GM21390 (cell line): ENCODE results near the gene RELL1.
A peak's percentile ranks its signal among the peaks of the same experiment; 100 is the strongest.

Experiments used
- ATAC-seq: cut with Tn5 transposase; IDR thresholded peaks from one replicate; pipeline ENCODE4 v1.9.1; 2021; ENCODE audit not compliant: unreplicated experiment

The RELL1 gene

DNA sequence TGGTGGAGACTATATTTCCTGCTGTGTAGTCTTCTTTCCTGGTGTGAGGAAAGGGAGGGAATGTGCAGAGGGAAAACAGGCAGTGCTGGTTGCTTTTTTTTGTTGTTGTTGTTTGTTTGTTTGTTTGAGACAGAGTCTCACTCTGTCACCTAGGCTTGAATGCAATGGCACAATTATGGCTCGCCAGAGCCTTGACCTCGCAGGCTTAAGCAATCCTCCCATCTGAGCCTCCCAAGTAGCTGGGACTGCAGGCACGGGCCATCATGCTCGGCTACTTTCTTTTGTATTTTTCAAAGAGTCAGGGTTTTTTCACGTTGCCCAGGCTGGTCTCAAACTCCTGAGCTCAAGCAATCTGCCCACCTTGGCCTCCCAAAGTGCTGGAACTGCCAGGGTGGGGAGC is 82.5 kb downstream of the RELL1 start:
- no peak for ATAC-seq

DNA sequence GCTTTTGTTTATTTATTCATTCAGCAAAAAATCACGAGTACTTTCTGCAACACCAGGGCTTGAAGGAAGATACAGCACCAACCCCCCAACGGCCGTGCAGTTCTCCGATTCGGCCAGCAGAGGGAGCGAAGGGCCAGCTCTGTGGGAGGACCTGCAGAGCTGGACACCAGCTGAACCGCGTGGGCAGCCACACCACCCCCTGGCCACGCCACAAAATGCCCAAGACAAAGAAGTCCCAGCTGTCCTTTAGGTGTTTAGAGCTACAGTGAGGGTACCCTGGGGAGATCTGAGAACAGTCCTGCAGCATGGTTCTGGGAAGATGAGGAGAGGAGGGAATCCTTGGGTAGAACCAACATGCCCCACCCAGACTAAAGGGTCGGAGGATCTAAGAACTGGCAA is 83.1 kb downstream of the RELL1 start:
- ATAC-seq = peak; percentile 67

DNA sequence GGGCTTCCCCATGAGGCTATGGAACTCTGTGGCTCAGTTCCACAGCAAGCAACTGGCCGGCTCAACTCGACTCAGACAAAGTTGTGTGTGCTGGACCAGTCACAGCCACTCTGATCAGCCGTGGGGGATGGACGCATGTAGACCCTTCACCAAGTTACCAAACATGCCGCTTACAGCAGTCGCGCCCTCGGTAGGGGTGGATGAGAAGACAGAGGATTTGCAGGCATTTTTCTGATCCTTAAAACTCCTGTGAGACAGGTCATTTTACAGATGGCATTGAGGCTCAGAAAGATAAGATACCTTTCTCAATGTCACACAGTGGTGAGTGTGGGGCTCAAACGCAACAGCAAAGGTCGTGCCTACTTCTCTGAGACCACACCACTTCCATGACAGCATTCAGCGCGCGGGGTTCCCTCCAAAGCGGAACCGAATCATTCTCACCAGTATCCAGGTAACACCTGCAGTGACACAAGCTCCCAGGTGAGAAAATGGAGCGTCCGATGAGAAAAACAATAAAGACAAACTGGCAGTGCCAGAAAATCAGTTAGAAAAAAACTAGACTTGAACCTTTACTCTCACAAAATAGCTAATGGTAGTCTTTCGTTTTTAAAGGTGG is 83.6 kb downstream of the RELL1 start:
- no peak for ATAC-seq

DNA sequence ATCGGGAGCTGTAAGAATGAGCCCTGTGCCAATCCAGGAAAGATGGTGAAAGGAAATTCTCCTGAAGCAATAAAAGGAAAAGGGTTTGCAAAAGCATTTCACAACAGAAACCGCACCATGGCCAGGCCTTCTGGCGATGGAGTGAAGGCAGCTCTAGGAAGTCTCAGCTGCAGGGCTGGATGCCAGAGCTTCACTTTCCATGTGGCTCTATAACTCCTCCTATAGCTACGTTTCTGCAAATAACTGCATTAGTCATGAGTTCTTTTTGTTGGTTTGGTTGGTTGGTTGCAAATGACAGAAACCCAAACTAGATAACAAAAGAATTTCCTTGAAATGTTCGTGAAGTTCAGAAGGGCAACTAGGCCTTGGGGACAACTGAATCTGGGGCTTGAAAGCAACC is 84.6 kb downstream of the RELL1 start:
- ATAC-seq = no peak

DNA sequence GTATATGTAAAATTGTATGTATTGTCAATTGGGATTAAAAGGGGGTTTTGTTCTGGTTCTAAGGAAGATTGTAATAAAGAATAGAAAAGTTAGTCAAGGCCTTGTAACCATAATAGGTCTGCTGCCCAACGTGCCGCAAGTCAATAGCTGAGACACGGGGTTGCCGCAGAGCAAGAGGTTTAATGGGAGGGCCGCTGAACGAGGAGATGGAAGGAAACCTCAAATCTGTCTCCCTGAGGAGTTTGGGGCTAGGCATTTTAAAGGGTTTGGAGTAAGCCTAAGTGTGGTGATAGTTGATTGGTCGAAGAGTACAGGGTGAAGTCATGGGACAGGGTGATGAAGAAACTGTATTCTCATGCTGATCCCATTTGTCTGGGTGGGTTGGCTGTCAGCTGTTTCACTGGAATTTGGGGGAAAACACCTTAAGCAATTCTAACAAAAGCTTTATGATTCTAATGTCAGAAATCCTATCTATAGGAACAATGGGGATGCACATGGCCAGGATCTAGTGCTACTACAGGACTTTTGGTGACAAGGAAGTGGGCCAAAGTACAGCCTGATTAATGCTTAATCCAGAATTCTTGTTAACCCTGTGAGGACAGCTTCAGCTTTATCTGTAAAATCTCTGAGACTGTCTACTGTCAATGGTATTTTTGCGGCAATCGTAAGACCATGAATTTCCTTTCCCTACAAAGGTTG is 86.9 kb downstream of the RELL1 start:
- no peak for ATAC-seq

DNA sequence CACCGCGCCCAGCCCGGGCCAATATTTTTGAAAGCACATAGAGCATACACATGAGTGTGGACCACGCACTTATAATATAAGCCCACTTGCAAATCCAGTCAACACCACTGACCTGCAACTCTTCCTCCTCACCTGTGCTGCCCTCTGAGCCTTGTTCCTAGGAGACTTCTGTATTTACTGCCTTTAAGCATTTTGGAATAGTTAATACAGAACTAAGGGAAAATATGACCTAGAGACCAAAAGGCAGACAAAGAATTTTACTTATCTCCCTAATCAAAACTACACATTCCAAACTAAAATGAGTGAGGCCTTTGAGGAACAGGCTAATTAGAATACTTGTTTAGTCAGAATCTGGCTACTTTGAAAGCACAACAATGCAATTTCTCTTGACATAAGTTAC is 89.1 kb downstream of the RELL1 start:
- no peak for ATAC-seq

DNA sequence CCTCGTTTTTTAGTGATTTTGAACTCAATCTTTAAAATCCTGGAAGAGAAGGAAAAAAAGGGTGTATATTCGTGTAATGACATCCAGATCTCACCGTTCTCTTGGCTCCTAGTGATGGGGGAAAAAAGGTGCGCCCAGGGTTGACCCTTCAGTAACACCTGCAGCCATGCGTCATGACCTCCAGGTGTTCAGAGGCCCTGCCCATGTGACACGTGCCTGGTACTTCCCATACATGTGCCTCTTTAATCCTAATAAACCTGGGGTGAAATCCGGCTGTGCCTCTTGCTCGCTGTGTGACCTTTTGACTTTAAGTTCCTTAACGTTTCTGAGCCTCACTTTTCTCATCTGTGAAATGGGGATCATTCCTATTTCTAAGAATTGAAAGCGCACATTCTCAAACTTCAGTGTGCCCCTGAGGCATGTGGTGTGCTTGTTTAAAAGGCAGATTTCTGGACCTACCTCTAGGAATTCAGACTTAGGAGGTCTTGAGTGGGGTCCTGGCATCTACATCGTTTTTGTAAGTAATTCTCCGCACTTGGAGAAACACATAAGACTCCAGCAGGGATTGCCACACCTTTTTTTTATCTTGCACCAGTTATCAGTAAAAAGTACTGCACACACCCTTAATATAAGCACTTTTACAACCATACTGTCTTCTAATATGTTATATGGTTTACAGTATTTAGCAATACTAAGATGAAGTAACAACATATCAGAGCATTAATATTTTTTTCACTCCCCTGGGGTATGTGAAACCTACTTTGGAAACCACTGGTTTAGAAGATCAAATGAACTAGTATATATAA is 90.1 kb downstream of the RELL1 start:
- ATAC-seq = no peak

DNA sequence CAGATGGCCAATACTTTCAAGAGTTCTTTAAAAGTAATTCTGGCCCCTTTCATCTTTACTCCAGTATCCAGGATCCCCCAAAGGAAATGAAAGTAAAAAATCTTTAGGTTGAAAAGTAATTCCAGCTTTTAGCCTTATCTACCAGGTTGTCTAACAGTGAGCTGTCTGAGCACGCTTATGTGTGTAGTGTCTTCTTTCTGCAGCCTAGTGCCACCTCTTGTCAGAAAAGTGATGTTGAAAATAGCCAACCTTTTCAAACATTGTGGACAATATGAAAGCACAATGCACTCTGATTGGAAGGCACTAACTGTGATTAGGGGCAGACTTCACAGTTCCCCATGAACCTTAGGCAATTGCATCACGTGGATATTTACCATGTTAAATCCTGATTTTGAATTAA is 92.1 kb downstream of the RELL1 start:
- ATAC-seq = no peak

DNA sequence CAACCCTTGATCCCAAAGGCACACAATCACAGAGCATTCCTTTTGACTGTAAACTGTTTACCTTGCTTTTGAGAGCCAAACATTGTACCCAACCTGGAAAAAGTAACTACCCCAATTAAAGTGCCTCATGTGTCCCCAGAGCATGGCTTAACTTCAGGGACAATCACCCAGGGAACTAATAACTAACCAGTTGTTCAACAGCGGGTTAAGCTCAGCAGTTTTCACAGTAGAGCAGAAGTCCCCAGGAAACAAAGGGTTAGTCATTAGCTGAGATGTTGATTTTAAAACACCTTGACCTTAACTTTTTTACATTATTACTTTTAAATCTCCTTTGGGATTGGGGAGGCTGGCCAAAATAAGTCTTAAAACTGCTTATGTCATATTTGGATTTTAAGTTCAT is 94.8 kb downstream of the RELL1 start:
- no peak for ATAC-seq

DNA sequence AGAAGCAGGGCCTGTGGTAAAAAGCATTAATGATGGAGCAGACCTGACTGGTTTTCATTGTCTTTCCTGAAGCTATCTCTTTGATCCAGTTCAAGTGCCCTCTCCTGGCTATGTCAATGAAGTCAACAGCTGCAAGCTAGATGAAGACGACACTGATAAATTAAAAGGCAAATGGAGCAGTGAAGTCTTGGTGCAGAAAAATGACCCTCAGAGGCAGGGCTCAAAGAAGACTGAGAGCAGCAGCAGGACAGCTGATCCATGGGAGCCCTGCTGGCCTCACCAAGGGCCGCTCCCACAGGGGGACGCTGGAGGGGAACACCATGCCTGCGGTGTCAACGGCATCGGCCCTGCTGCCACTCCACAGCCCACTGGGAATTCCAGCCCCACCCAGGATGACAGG is 96.2 kb downstream of the RELL1 start:
- no peak for ATAC-seq

DNA sequence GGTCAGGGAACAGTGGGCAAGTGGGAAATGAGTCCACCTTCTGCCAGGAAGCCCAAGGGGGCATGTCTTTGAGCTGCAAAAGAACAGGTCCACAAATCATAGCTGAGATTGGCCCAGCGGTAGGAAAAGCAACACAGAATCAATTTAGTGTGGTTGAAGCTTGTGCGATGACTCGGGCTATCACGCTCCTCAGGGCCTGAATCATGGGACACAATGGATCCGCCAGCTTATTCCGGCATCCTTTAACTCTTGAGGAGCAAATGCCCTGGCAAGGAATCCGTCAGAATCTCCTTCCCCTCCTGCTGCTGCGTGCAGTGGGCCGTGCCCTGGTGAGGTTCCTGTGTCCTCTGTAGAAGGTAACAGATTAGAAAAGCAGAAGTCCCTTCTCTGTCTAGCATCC is 98.0 kb downstream of the RELL1 start:
- ATAC-seq = no peak

DNA sequence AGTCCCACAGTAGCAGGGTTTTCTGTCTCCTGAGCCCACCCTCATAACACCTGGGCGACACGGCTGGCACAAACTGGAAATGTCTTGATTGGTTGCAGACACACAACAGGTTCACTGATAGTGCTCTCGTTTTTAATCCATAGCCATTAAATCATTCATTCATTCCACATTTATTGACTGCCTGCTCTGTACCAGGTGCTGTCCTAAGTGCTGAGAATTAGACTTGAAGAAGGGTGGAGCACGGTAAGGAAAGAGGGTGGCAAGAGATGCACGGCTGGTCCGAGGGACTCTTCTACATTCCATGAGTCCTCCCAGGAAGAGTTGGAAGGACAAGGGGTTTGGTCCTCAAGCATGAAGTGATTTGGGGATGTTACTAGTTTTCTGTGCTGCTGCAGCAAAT is 100.0 kb downstream of the RELL1 start:
- no peak for ATAC-seq

DNA sequence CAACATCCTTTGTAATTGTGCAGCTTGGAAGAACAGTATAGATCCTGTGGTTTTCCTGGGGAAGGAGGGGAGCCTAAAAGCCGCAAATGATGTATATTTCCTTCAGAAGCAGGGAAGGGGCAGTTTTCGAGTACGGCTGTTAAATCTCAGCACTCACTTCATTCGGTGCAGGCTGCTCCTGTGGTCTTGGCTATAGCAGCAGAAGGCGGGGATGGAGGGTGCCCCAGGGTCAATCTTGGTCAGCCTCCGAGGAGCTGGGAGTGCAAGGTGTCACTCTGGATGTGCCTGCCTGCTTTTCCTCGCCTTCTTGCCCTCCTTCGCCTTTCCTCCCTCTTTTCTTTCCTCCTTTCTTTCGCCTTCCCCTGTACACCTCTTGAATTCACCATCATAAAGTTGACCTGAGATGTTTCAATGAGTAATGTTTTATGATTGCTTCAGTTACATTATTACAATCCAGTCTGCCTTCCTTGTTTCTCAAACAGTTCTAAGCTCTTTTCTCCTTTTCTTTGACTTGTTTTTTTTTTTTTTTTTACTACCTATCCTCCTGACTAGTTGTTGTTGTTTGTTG is 101.6 kb downstream of the RELL1 start:
- ATAC-seq = no peak

DNA sequence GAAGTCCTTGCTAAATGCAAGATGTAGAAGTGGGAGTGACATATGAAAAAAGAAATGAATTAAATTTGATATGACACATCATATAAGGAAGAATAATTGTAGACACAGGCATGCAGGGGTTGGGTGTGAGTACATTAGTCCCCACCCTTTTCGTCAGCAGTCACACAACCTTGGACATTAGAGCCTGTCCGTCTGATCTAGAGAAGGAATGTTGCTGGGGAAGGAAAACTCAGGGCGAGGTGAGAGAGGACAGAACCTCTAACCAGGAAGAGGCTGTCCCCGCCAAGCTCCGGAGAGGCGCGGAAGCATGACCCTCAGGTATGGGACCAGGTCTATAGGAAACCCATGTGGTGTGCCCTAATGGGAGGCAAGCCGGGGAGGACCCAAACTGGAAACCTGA is 102.1 kb downstream of the RELL1 start:
- ATAC-seq = no peak

DNA sequence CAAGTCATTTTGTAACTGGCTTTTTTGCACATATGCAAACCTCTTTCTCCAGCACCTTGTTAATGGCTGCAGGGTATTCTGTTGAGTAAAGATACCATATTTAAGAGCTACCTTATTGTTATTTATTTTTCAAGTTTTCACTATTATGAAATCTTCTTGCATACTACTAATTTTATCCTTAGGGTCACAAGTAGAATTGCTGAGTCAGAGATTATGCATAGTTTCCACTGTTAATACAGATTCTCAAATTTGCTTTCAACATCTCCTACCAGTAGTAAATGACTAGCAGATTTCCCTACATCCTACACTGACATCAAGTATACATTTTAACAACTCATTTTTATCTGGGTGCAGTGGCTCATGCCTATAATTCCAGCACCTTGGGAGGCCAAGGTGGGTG is 112.6 kb downstream of the RELL1 start:
- no peak for ATAC-seq

DNA sequence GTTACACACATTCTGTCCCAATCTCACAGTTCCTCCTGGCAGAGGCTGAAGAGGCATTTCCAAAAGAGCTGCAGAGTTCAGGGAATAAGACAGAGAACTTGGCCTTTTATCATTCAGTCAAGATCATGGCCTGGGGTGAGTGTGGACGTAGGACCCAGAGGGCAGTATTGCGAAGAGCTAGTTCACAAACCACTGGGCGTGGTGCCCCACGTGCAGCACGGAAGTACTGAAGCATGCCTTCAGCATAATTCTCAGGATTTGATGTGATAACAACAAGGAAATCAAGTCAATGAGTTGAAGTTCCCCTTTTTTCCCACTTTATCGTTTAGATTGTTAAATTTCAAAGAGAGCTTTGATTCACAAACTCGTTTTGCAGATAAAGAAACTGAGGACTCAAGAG is 117.7 kb downstream of the RELL1 start:
- no peak for ATAC-seq

DNA sequence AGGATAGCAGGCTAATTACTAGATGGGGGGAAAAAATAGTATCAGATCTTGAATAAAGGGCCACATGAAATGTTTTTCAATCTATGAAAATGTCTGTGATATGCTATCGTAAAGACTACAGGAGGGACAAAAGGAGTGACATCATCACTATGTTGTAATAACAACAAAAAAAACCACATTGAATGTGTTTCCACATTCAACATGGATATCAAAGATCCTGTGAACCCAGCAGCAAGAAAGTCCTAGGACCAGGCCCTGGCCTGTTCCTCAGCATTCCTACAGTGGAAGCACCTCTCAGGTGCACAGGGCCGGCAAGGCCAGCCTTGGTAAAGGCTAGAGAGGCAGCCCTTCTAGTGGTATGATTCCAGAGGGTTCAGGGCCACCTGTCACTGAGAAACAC is 118.3 kb downstream of the RELL1 start:
- ATAC-seq = no peak

DNA sequence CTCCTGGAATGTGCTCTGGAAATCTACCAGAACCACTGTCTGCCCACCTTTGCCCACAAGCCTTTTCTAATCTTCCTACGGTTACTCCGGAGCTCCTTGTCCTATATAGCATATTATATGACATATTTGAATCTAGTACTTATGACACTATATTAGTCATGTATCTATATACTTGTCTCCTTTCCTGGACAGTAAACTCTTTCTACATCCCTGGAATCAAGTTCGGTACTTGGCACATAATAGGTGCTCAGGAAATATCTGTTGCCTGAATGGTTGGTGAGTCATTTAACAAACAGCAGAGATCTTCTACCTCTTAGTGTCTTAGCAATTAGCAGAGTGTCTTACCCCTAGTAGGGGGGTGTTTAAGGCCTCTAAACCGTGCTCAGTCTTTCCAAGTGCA is 123.6 kb downstream of the RELL1 start:
- no peak for ATAC-seq

DNA sequence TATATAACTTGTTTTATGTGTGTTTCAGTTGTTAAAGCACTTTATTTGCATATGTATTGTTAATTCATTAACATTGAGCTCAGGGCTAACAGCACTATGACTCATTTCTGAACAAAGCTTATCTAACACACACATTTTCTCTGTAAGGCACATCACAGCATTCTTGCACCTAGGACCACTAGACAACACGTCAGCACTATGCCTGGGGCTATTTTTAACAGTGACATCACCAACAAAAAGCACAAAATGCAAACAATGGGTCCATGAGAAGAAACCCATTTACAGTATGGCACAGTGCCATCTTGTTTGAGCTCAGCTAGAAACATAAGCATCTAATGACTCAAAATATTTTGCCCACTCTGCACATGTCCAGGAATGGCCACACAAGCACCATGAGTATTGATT is 124.4 kb downstream of the RELL1 start:
- ATAC-seq = peak; percentile 79

DNA sequence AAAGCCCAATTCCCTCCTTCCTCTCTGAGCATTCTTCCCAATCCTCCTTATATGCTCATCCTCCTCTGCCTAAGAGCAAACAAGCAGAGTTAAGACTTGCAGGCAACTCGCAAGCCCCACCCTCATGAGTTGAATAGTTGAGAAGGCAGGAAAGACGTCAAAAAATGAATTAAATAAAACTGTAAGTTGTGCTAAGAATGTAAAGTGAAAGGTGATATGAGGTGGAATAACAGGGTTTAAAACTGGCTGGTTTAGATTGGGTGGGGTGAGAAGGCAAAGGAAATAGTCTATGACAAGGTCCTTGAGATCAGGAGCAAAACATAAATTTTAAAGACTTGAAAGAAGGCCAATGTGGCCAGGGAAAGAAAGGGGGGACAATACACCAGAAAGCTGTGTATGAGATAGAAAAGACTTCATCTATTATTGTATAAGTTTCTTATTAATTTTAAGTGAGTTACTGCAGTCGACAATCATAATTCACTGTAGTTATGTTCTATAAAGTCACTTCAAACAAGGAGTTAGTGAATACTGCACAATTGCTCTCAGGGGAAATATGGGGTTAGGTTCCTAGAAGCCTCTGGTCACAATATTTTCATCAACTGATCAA is 124.9 kb downstream of the RELL1 start:
- no peak for ATAC-seq
